HEK293 (cell line): Measurements from ENCODE around the gene GPR63.

ENCODE experiments used
- CTCF ChIA-PET: fragments of 350-600 bp; formaldehyde crosslinking; extraction: SDS; loops from one replicate; lab custom pipeline; 2021; ENCODE audit warnings: antibody characterized with exemption; lab: Yijun Ruan, JAX
- POLR2A ChIA-PET: fragments of 300-600 bp; formaldehyde crosslinking; extraction: SDS; loops from one replicate; lab custom pipeline; 2020; ENCODE audit warnings: antibody characterized with exemption, inconsistent platforms; lab: Yijun Ruan, JAX
- H3K27ac ChIP-seq: fragments of 200-500 bp; sonication (Bioruptor generic); 2 replicates; pipeline ENCODE4 v1.5.1; 2014; ENCODE audit warnings: low read depth, low read length, control low read depth, inconsistent platforms; ENCODE audit errors: extremely low read depth
- H3K36me3 ChIP-seq, 2 experiments: fragments of 200-500 bp in 1 of 2; sonication (Bioruptor generic) in 1 of 2; 1 replicate in 1 of 2; 2 replicates in 1 of 2; pipeline ENCODE4 v1.5.1; 2014 to 2017; ENCODE audit warnings: inconsistent platforms in 2 of 2, low read length in 2 of 2; ENCODE audit not compliant: control insufficient read depth in 2 of 2, insufficient read depth in 1 of 2
- H3K4me1 ChIP-seq: fragments of 200-500 bp; sonication (Bioruptor generic); 2 replicates; pipeline ENCODE4 v1.5.1; 2014; ENCODE audit warnings: mild to moderate bottlenecking, low read length, inconsistent platforms; ENCODE audit not compliant: control insufficient read depth, insufficient read depth
- H3K4me3 ChIP-seq: 2 replicates; pipeline ENCODE4 v1.5.1; 2011; ENCODE audit warnings: low read depth, mild to moderate bottlenecking, control low read depth, low read length, moderate library complexity
- H3K9me3 ChIP-seq: fragments of 200-500 bp; sonication (Bioruptor generic); 2 replicates; pipeline ENCODE4 v1.5.1; 2014; ENCODE audit warnings: low read depth, low read length, inconsistent platforms; ENCODE audit not compliant: control insufficient read depth, insufficient read depth
- GLI4 ChIP-seq: fragments of 450-650 bp; formaldehyde crosslinking; IDR thresholded peaks from 2 replicates; pipeline ENCODE4 v1.5.1; 2016; ENCODE audit warnings: missing biosample characterization, missing genetic modification characterization
- HOXC10 ChIP-seq: sonication (generic); formaldehyde crosslinking; IDR thresholded peaks from 2 replicates; pipeline ENCODE4 v1.8.1; 2023; ENCODE audit warnings: mild to moderate bottlenecking, missing genetic modification reagents
- KLF10 ChIP-seq: fragments of 450-650 bp; IDR thresholded peaks from 2 replicates; pipeline ENCODE4 v1.5.1; 2018; ENCODE audit warnings: missing biosample characterization, mild to moderate bottlenecking, missing genetic modification characterization
- KLF7 ChIP-seq: fragments of 450-650 bp; formaldehyde crosslinking; IDR thresholded peaks from 2 replicates; pipeline ENCODE4 v1.5.1; 2016; ENCODE audit warnings: missing biosample characterization, missing genetic modification characterization, borderline replicate concordance
- MYNN ChIP-seq: fragments of 450-650 bp; formaldehyde crosslinking; IDR thresholded peaks from 2 replicates; pipeline ENCODE4 v1.5.1; 2016; ENCODE audit warnings: missing biosample characterization, missing genetic modification characterization, borderline replicate concordance
- OVOL3 ChIP-seq: fragments of 450-650 bp; formaldehyde crosslinking; IDR thresholded peaks from 2 replicates; pipeline ENCODE4 v1.5.1; 2016; ENCODE audit warnings: missing biosample characterization, missing genetic modification characterization
- TRIM28 ChIP-seq: IDR thresholded peaks from 2 replicates; pipeline ENCODE4 v1.6.1; 2011; ENCODE audit warnings: low read length, control low read depth, borderline replicate concordance
- ZBTB20 ChIP-seq: fragments of 450-650 bp; formaldehyde crosslinking; IDR thresholded peaks from 2 replicates; pipeline ENCODE4 v1.5.1; 2016; ENCODE audit warnings: missing biosample characterization, missing genetic modification characterization
- ZBTB7A ChIP-seq: fragments of 450-650 bp; formaldehyde crosslinking; IDR thresholded peaks from 2 replicates; pipeline ENCODE4 v1.5.1; 2016; ENCODE audit warnings: low read depth, missing biosample characterization, missing genetic modification characterization
- ZFP37 ChIP-seq: fragments of 450-650 bp; formaldehyde crosslinking; IDR thresholded peaks from 2 replicates; pipeline ENCODE4 v1.5.1; 2016; ENCODE audit warnings: missing biosample characterization, missing genetic modification characterization
- ZFP69B ChIP-seq: fragments of 450-650 bp; formaldehyde crosslinking; IDR thresholded peaks from 2 replicates; pipeline ENCODE4 v1.5.1; 2016; ENCODE audit warnings: missing biosample characterization, missing genetic modification characterization
- ZNF10 ChIP-seq: fragments of 450-650 bp; formaldehyde crosslinking; IDR thresholded peaks from 2 replicates; pipeline ENCODE4 v1.5.1; 2017; ENCODE audit warnings: missing biosample characterization, missing genetic modification characterization
- ZNF157 ChIP-seq: fragments of 450-650 bp; formaldehyde crosslinking; IDR thresholded peaks from 2 replicates; pipeline ENCODE4 v1.5.1; 2016; ENCODE audit warnings: missing biosample characterization, missing genetic modification characterization
- ZNF169 ChIP-seq: fragments of 450-650 bp; formaldehyde crosslinking; IDR thresholded peaks from 2 replicates; pipeline ENCODE4 v1.5.1; 2016; ENCODE audit warnings: missing biosample characterization, missing genetic modification characterization
- ZNF202 ChIP-seq: fragments of 450-650 bp; formaldehyde crosslinking; IDR thresholded peaks from 2 replicates; pipeline ENCODE4 v1.5.1; 2016; ENCODE audit warnings: missing biosample characterization, missing genetic modification characterization, borderline replicate concordance
- ZNF248 ChIP-seq: fragments of 450-650 bp; formaldehyde crosslinking; IDR thresholded peaks from 2 replicates; pipeline ENCODE4 v1.5.1; 2017; ENCODE audit warnings: missing biosample characterization, missing genetic modification characterization
- ZNF530 ChIP-seq: fragments of 450-650 bp; formaldehyde crosslinking; IDR thresholded peaks from 2 replicates; pipeline ENCODE4 v1.5.1; 2016; ENCODE audit warnings: low read depth, missing biosample characterization, missing genetic modification characterization
- ZNF561 ChIP-seq: fragments of 450-650 bp; IDR thresholded peaks from 2 replicates; pipeline ENCODE4 v1.5.1; 2018; ENCODE audit warnings: missing biosample characterization, missing genetic modification characterization, borderline replicate concordance
- ZNF626 ChIP-seq: fragments of 450-650 bp; sonication (Bioruptor Pico); formaldehyde crosslinking; IDR thresholded peaks from 2 replicates; pipeline ENCODE4 v1.5.1; 2018; ENCODE audit warnings: missing biosample characterization, missing genetic modification characterization, inconsistent platforms
- ZNF670 ChIP-seq: fragments of 450-650 bp; formaldehyde crosslinking; IDR thresholded peaks from 2 replicates; pipeline ENCODE4 v1.5.1; 2016; ENCODE audit warnings: missing biosample characterization, missing genetic modification characterization, low read depth
- ZNF747 ChIP-seq: fragments of 450-650 bp; formaldehyde crosslinking; IDR thresholded peaks from 2 replicates; pipeline ENCODE4 v1.5.1; 2016; ENCODE audit warnings: missing biosample characterization, missing genetic modification characterization
- ZNF791 ChIP-seq: fragments of 450-650 bp; formaldehyde crosslinking; IDR thresholded peaks from 2 replicates; pipeline ENCODE4 v1.5.1; 2016; ENCODE audit warnings: missing biosample characterization, missing genetic modification characterization
- ZNF837 ChIP-seq: fragments of 450-650 bp; formaldehyde crosslinking; IDR thresholded peaks from 2 replicates; pipeline ENCODE4 v1.5.1; 2016; ENCODE audit warnings: missing biosample characterization, missing genetic modification characterization
- ZSCAN16 ChIP-seq: fragments of 450-650 bp; formaldehyde crosslinking; IDR thresholded peaks from 2 replicates; pipeline ENCODE4 v1.5.1; 2016; ENCODE audit warnings: missing biosample characterization, missing genetic modification characterization
- ZXDB ChIP-seq: fragments of 450-650 bp; formaldehyde crosslinking; IDR thresholded peaks from 2 replicates; pipeline ENCODE4 v1.5.1; 2016; ENCODE audit warnings: missing biosample characterization, missing genetic modification characterization
- TF ChIP-seq, protein P1 (sequence below): fragments of 450-650 bp; formaldehyde crosslinking; IDR thresholded peaks from 2 replicates; pipeline ENCODE4 v1.5.1; 2016; ENCODE audit warnings: missing biosample characterization, missing genetic modification characterization, borderline replicate concordance
- TF ChIP-seq, protein P2 (sequence below): fragments of 450-650 bp; formaldehyde crosslinking; IDR thresholded peaks from 2 replicates; pipeline ENCODE4 v1.5.1; 2017; ENCODE audit warnings: missing biosample characterization, missing genetic modification characterization
- TF ChIP-seq, protein P3 (sequence below): fragments of 450-650 bp; formaldehyde crosslinking; IDR thresholded peaks from 2 replicates; pipeline ENCODE4 v1.5.1; 2016; ENCODE audit warnings: missing biosample characterization, missing genetic modification characterization
- TF ChIP-seq, protein P4 (sequence below): sonication (generic); formaldehyde crosslinking; IDR thresholded peaks from 2 replicates; pipeline ENCODE4 v1.8.1; 2022; ENCODE audit warnings: mild to moderate bottlenecking, moderate library complexity, missing genetic modification reagents

Gene GPR63

DNA sequence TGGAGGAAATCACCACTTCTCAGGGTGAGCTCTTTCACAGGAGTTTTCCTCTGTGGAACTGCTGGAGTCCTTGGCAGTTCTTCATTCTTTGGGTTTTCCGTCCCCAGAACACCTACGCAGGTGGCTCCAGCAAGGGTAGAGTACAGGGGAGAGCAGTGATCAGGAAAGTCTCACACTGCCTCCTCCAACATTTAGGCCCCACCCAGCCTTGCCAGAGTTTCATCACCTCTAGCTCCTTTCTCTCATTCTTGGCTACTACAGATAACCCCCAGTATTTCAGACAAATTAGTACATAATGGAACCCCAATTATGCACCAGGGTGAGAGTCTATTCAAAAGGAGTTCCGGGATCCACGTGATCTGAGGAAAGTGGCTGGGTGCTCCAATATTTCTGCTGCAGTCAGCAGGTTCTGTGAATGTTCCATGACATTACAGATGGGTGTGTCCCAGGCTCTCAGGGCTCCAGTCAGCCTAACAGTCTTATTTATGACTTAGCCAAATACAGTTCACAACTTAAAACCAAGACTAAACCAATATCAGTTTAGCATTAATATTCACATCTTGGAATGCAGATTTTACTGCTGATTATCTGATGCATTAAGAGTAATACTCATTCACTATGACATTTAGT, 44.6 kb downstream of the GPR63 start (continued):
- TF ChIP-seq, protein P1, sequence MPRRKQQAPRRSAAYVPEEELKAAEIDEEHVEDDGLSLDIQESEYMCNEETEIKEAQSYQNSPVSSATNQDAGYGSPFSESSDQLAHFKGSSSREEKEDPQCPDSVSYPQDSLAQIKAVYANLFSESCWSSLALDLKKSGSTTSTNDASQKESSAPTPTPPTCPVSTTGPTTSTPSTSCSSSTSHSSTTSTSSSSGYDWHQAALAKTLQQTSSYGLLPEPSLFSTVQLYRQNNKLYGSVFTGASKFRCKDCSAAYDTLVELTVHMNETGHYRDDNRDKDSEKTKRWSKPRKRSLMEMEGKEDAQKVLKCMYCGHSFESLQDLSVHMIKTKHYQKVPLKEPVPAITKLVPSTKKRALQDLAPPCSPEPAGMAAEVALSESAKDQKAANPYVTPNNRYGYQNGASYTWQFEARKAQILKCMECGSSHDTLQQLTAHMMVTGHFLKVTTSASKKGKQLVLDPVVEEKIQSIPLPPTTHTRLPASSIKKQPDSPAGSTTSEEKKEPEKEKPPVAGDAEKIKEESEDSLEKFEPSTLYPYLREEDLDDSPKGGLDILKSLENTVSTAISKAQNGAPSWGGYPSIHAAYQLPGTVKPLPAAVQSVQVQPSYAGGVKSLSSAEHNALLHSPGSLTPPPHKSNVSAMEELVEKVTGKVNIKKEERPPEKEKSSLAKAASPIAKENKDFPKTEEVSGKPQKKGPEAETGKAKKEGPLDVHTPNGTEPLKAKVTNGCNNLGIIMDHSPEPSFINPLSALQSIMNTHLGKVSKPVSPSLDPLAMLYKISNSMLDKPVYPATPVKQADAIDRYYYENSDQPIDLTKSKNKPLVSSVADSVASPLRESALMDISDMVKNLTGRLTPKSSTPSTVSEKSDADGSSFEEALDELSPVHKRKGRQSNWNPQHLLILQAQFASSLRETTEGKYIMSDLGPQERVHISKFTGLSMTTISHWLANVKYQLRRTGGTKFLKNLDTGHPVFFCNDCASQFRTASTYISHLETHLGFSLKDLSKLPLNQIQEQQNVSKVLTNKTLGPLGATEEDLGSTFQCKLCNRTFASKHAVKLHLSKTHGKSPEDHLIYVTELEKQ (tag by site-specific recombination): no peak
- TF ChIP-seq ZFP37 (tag by site-specific recombination) (no peak), ZBTB20 (tag by site-specific recombination) (no peak), ZNF248 (tag by site-specific recombination) (no peak), KLF10 (tag by site-specific recombination) (0 out of 2 replicates have a peak, but pooled peaks have one; percentile 54)
- TF ChIP-seq, protein P2, sequence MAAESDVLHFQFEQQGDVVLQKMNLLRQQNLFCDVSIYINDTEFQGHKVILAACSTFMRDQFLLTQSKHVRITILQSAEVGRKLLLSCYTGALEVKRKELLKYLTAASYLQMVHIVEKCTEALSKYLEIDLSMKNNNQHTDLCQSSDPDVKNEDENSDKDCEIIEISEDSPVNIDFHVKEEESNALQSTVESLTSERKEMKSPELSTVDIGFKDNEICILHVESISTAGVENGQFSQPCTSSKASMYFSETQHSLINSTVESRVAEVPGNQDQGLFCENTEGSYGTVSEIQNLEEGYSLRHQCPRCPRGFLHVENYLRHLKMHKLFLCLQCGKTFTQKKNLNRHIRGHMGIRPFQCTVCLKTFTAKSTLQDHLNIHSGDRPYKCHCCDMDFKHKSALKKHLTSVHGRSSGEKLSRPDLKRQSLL: no peak

DNA sequence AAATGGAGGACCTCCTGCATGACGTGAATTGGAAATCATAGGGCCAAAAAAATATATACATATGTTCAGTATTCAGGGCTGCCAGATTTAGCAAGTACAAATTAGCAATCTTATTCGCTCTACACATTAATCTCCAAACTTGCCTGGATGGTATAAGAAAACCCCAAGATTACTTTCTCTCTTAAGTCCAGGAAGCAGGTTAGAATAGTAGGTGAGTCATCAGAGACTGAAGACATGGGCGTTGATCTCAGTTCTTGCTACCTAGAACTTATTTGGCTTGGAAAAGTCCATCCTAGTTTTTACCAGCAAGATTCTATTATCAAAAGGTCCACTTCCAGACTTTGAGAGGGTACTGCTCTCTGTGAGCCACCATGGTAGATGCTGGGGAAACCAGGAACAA, 47.4 kb downstream of the GPR63 start:
- Histone ChIP-seq H3K4me3 (no peak overlapping the region), H3K4me1 (peaks cover 3% of the 10 kb centered on the region), H3K9me3 (no peaks in the 10 kb centered on the region), H3K27ac (no peak overlapping the region), H3K36me3 (no peaks in the 10 kb centered on the region)
- CTCF ChIA-PET: no interaction called here
- TF ChIP-seq ZNF169 (tag by site-specific recombination) (no peak), ZXDB (tag by site-specific recombination) (no peak), OVOL3 (tag by site-specific recombination) (no peak), MYNN (no peak), ZNF791 (no peak), ZNF530 (tag by site-specific recombination) (no peak), ZNF837 (no peak), GLI4 (tag by site-specific recombination) (no peak)
- TF ChIP-seq, protein P3, sequence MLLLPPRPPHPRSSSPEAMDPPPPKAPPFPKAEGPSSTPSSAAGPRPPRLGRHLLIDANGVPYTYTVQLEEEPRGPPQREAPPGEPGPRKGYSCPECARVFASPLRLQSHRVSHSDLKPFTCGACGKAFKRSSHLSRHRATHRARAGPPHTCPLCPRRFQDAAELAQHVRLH (tag by site-specific recombination): no peak
- POLR2A ChIA-PET: no interaction called here

DNA sequence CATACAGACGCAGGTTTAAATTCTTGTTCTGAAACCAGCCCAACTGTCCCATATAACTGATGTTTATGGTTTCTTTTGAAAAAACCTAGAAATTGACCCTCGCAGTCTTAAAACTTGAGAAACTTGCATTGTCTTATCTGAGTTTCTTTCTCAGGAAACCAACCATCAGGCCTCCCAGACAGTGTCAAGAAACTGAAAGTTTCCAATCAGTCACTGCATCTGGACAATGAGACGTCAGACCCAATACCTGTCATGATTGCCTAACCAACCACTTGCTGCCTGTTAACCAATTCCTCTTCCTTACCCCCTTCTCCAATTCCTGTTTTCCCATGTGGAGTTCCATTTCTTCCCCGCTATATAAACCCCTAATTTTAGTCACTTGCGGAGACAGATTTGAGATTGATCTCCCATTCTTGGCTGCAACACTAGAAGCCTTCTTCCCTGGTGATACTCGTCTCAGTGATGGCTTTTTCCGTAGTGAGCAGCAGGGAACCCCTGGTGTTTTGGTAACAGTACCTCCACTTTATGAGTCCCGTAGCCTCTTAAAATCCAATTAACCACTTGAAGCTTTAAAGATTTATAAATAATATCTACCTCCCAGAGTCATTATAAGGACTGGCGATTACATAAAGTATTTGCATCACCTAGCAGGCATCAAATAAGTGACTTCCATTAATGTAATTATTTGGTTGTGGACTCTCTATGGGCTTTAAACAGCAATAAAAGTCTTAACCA, 49.3 kb downstream of the GPR63 start:
- POLR2A ChIA-PET: interaction anchor here (0.5 kb wide), 1 partner anchor 47 kb away, joined by 3 read pairs; no protein-coding TSS in a partner anchor
- Histone ChIP-seq H3K9me3 (no peaks in the 10 kb centered on the region), H3K4me1 (no peaks in the 10 kb centered on the region), H3K27ac (no peak overlapping the region), H3K4me3 (no peak overlapping the region), H3K36me3 (no peaks in the 10 kb centered on the region)
- CTCF ChIA-PET: interaction anchor here (0.5 to 0.7 kb wide), 3 partner anchors 119 to 272 kb away, joined by 3 to 4 read pairs (median 4); no protein-coding TSS in a partner anchor
- TF ChIP-seq ZNF670 (tag by site-specific recombination) (no peak), HOXC10 (CRISPR knock-in tag) (no peak), ZNF626 (tag by site-specific recombination) (no peak), ZNF747 (tag by site-specific recombination) (no peak), ZFP69B (tag by site-specific recombination) (no peak), ZNF202 (tag by site-specific recombination) (no peak), ZNF157 (tag by site-specific recombination) (no peak), ZBTB7A (no peak), ZNF10 (tag by site-specific recombination) (no peak), ZSCAN16 (tag by site-specific recombination) (no peak), ZNF561 (peak; percentile 19; the same call in 1 of the 2 replicates), ZNF530 (tag by site-specific recombination) (no peak), TRIM28 (no peak), KLF7 (no peak)
- TF ChIP-seq, protein P4, sequence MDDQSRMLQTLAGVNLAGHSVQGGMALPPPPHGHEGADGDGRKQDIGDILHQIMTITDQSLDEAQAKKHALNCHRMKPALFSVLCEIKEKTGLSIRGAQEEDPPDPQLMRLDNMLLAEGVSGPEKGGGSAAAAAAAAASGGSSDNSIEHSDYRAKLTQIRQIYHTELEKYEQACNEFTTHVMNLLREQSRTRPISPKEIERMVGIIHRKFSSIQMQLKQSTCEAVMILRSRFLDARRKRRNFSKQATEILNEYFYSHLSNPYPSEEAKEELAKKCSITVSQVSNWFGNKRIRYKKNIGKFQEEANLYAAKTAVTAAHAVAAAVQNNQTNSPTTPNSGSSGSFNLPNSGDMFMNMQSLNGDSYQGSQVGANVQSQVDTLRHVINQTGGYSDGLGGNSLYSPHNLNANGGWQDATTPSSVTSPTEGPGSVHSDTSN: no peak
